NCI-H128 (cell line): ENCODE results near the gene CD40.

Source experiments
- DNase-seq: peaks from one replicate; lab custom pipeline; 2025; ENCODE audit not compliant: unreplicated experiment; lab: John Stamatoyannopoulos, UW

The CD40 gene

GRCh38 chr20:46171476-46171875 is 53.4 kb downstream of the CD40 start:
- no peak for DNase-seq

- DNase-seq = no peak
Measured at GRCh38 chr20:46171909-46172308, 53.8 kb downstream of the CD40 start.

- DNase-seq = no peak
Measured at GRCh38 chr20:46172455-46172854, 54.3 kb downstream of the CD40 start.

- no peak for DNase-seq
Measured at GRCh38 chr20:46172961-46173536, 54.9 kb downstream of the CD40 start.

- no peak for DNase-seq
Measured at GRCh38 chr20:46173652-46174468, 55.7 kb downstream of the CD40 start.

GRCh38 chr20:46174469-46175126 is 56.5 kb downstream of the CD40 start:
- DNase-seq = no peak

- DNase-seq = no peak
Measured at GRCh38 chr20:46175127-46175494, 57.0 kb downstream of the CD40 start.

GRCh38 chr20:46176739-46177378 is 58.7 kb downstream of the CD40 start:
- DNase-seq = no peak

GRCh38 chr20:46177768-46178167 is 59.7 kb downstream of the CD40 start:
- no peak for DNase-seq

GRCh38 chr20:46178891-46179290 is 60.8 kb downstream of the CD40 start:
- no peak for DNase-seq
